Measurements from ENCODE around the gene CASTOR1.

Gene CASTOR1

DNA sequence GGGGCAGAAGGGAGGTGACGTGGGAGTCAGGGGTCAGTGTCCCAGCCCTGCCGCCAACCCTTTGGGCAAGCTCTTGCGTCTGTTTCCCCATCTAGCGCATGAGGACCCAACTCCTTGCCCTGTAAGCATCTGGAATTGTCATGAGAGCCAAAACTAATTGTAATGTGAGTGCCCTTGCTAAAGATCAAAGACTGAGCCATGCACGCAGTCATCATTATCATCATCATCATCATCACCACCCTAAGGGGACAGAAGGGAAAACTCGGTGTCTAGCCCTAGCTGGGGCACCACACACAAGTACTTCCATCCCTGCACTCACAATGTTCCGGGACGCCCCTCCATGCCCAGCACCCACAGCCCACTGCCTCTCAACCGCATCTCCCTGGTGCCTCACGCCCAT lies 45.2 kb downstream of the CASTOR1 start:
- DNase-seq, result no peak

DNA sequence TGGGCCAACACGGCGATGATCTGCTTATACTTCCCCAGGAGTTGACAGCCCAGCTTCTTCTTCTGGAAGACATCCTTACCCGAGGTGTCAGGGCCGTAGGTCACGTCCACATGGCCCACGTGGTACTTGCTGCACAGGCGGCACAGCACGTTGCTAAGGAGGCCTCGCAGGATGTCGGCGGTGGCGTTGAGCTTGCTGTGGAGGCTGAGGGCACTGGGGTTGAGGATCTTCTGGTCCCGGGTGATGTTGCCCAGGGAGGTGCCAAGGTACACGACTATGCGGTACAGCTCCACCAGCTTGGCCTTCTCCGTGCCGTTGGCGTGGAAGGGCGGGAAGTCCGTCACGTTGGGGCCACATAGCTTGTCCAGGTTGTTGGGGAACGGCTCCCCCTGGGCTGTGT lies 45.6 kb downstream of the CASTOR1 start:
- DNase-seq, result no peak

DNA sequence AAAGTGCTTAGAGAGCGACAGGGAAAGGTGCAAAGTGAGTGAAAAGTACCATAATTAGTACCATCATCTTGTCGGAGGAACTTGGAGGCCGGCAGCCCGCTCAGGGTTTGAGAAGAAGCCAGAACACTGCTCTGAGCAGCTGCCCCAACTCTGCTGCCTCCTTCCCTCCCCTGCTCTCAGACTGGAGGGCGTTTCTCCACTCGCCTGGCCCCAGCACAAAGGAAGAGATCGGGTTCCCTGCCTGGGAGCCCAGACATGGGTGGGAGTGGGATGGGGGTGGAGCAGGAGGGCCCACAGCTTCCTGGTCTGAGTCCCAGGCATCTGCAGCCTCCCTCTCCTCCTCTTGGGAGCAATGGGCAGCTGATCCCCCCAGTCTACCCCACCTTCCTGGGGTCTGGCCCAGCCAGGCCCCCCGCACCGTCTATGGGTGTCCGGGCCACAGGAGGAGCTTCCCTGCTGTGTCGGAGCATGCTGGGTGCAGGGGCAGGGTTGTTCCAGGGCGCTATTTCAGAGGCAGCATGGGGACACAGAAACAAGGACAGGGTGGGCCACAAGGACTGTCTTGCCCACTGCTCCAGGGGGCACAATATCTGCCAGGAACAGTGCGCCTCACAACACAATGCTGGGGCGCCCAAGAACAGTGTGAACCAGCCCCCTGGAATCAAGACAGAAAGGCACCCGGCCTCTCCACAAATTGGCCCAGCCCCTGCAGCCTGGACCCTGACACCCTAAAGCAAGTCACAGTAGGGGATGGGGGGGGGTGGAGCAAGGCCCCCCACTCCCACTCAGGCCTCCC lies 47.5 kb downstream of the CASTOR1 start:
- DNase-seq, result no peak

DNA sequence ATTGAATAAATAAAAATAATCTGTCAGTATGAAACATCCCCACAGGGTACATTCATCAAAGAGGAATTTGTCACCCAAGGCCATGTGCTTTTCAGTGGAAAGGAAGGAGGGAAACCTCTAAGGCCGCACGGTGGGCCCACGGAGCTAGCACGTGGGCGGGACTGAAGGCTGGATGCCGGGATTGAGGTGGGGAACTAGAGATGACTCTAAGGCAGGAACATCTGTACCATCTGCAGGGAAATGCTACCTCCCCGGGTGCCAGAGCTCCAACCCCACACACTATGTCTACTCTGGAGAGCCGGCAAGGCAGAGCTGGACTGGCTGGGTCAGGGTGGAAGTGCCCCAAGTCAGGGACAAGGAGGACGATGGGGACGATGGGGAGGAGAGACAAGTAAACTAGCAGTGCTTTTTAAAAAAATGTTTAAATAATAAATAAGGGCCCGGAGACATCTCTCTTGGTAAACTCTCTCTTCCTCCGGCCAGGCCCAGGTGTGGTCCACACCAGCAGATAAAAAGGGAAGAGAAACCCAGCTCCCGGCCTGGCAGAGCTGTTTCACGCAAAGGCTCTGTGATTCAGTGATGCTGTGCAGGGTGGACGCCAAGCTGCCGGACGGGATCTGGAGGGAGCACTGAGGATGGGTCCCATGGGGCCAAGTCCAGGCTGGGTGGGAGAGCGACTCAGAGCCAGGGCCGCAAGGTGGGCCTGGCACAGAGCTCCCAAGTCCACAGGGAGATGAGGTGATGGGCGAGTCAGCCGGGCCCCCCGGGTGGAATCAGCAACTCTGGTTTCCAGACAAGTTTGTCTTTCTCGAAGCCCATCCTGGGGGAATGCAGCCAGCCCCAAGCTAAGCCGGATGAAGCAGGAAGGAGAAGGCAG lies 48.5 kb downstream of the CASTOR1 start:
- no peak for DNase-seq

DNA sequence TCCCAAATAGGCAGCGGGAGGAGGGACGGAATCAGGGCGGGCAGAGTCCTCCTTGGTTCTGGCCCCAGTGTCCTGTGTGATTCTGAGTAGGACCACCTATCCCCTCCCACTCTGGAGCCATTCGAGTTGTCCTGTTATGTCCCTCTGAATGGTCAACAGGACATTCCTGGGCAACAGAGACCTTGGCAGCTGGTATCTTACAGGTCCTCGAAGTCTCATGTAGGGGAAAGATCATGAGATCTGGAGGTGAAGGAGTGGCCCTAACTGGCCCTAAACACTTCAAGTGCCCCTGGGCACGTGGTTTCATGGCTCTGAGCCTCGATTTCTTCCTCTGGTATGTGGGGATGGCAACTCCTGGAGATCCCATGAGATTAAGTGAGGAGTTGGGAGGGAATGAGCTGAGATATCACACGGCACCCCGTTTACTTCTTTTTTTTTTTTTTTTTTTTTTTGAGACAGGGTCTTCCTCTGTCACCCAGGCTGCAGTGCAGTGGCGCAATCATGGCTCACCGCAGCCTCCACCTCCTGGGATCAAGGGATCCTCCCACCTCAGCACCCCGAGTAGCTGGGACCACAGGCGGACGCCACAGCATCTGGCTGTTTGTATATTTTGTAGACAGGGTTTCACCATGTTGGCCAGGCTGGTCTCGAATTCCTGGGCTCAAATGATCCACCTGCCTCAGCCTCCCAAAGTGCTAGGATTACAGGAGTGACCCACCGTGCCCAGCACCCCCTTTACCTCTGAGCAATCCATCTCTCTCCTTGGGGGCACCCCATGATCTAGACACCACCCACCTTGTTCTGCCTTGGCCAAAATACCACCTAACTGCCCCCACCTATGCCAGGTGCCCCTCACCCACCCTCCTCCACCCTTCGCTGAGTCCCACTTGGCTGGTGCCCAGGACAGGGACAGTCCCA lies 49.6 kb downstream of the CASTOR1 start:
- DNase-seq, result no peak

DNA sequence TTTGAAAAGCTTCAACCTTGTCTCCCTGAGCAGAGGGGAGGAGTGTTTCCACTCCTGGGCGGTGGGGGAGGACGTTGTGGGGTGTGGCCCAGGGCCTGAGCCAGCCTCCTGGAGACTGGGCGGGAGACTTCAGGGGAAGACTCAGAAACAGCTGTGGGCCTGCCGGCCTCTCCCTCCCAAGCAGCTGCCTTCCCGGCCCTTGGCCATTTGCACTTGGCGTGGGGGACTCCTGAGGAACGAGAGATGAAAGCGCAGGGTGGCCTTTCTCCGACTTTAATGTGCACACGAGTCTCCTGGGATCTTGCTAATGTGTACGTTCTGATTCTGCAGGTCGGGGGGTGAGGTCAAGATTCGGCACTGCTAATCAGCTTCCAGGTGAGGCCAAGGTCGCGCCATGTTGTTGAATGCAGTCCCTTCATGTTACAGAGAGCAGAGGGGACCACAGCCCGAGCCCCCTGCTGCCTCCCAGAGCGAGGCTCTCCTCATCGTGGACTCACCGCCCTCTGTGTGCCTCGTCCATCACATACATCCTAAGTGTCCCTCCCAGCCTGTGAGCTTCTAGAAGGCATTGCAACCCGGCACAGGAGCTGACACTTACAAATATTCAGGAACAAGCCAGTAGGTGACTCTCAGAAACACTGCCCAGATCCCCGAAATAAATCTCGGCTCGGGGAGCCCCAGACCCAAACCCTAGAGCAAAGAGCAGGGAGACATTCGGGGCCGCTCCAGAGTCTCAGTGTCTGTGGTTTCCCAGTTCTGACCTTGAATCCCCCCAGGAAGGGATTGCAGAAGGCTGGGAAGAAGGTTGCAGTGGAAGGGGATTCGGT lies 50.4 kb downstream of the CASTOR1 start:
- DNase-seq, result no peak

DNA sequence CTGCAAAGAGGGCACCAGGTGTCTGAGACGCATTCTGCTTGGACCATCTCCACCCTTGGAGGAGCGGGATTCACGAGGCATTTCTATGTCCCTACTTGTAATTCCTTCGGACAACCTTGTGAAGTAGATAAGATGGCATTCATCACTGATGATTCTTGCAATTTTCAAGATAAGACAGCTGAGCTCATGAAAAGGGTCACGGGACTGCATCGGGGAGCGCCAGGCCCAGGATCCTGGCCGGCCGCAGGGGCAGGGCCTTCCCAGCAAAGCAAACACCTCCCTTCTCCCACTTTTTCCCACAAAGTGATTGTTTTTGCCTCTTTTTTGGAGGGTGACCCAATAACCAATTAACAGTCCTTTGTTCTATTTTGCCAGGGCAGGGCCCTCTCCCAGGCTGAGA lies 51.2 kb downstream of the CASTOR1 start:
- DNase-seq, result no peak

DNA sequence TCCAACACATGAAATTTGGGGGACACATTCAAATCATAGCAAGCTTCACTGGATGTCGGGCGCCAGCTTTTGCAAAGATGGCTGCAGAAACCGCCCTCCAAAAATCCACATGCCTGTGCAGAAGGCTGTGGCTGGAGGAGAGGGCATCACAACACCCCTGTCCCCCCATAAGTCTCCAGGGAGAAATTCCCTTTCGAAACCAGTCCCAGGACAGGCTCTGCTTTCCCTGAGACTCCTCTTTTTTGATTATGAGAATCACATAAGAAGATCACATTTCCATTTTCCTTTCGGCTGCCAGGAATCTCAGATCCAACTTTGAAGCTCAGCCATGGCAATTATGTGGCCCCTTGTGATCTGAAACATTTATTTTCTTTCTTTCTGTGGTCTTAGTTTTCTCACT lies 52.4 kb downstream of the CASTOR1 start:
- no peak for DNase-seq

DNA sequence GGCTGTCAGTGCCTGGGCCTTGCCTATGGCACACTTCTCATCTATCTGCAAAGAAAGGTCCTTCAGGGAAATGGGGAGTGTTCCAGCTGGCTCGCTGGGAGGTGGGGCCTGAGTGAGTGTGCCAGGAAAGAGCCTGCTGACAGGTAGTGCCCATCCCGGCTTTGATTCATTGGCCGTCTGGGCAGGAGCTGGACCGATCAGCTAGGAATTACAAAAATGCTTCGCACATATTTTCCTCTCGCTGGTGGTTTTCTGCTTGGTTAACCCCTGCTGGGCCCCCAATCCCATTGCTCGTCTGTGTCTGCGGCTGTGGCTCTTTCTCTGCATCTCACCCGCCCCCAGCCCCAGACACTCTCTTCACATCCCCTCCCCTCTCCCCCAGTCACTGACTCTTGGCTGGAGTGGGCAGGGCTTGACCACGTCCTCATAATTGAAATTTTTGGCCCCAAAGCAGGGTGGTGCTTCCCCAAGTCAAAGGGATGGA lies 53.6 kb downstream of the CASTOR1 start:
- DNase-seq, result peak in 1 of 14 donors; percentile 45
